CD4-positive, alpha-beta T cell treated with Interleukin-4 for 1 hour (primary cell): ENCODE data around the gene TMOD1.
"Not testable (repeated sequence)": the region's sequence is repeated elsewhere in the genome, so short reads cannot be mapped to it uniquely, and the experiment has no call there.

ENCODE experiments used
- DNase-seq, 2 donors: peaks; one replicate each; pipeline ENCODE4 v3.0.0-alpha.2; 2020 to 2022

TMOD1 gene

DNA sequence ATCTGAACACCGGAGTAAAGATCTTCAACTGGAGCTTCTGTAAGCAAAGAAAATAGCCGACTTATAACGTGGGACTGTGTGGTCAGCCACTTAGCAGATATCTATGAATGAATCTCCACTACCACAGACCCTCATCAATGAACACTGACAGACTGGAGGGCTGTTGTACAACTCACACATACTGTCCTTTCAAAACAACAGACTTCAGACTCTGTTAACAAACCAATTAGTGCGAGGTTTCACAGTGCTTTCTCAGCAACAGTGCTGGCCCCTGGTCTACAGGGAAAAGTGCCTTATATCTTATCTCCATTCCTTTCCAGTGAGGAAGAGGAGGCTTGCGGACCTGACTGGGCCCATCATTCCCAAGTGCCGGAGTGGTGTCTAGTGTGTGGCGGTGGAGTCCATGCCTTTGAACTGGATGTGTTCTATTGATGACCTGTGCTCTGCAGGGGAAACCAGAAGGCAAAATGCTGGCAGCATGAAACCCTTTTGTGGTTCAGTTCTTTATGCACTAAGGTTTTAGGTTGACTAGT lies 97.9 kb downstream of the TMOD1 start:
- no peak for DNase-seq

DNA sequence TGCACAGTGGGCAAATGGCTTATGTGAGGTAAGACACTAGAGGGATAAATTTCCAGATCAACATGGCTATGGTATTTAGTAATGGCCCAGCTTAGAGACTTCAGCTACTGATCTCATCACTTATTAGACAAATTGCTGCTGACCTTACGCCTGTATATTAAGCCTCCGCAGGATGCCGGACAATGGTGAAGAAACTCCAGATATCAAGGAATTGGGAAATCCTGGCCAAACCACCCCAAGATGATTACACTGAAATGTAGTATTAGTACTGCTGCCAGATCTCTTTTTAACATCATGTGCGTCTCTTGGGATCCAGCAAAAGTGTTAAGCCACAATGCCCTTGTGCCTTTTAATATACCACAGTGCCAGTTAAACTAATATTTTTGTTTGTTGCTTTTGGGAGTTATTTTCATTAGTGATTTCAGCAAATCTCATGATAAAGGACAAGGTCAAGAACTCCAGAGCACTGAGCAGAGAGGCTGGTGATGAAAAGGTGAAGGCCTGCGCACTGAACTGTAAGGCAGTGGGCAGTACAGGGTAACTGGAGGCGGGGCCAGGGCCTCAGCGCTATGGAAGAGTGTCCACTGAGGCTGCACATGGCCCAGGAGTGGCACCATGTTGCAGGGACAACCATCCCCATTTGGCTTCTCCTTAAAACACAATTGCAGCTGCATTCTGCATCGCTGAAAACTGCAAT lies 99.2 kb downstream of the TMOD1 start:
- DNase-seq: no peak

DNA sequence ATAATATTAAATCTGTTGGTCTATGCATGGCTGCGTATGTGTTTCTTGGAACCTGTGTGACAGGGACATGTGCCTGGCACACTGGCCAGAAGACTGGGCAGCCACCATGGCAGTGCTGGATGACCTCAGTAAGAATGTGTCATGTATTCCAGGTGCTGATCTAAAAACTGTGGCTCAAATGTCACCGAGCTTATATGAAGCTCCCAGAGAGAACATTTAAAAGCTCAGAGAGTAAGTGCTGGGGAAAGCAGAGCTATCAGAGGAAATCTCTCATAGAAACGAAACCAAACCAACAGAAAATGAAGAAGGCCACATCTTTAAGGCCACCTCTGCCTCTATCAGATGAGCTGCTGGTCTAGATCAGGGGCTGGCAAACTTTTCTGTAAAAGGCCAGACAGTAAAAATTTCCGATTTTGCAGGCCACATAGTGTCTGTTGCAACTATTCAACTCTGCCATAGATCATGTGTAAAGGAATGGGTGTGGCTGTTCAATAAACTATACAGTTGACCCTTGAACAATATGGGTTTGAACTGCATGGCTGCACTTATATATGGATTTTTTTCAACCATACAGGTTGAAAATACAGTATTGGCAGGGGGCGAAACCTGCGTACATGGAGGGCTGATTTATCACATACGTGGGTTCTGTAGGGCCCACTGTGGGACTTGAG lies 99.9 kb downstream of the TMOD1 start:
- no peak for DNase-seq

DNA sequence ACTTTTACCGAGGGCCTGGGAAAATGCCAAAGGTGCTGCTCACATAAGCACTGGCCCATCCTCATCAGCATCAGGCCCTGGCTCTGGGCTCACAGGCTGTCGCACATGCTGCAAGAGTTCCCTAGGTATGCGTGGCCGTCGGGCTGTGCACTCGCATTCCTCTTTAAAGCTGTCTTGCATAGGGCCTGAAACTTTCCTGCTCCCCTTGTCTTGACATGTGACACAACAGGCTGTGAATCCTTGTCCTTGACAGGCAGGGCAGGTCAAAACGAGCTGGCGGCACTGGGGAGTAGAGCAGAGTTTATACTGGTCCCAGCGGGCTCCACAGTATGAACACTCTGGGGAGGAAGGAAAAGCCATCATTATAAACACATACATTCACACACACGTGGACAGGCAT lies 101.0 kb downstream of the TMOD1 start:
- DNase-seq: no peak

DNA sequence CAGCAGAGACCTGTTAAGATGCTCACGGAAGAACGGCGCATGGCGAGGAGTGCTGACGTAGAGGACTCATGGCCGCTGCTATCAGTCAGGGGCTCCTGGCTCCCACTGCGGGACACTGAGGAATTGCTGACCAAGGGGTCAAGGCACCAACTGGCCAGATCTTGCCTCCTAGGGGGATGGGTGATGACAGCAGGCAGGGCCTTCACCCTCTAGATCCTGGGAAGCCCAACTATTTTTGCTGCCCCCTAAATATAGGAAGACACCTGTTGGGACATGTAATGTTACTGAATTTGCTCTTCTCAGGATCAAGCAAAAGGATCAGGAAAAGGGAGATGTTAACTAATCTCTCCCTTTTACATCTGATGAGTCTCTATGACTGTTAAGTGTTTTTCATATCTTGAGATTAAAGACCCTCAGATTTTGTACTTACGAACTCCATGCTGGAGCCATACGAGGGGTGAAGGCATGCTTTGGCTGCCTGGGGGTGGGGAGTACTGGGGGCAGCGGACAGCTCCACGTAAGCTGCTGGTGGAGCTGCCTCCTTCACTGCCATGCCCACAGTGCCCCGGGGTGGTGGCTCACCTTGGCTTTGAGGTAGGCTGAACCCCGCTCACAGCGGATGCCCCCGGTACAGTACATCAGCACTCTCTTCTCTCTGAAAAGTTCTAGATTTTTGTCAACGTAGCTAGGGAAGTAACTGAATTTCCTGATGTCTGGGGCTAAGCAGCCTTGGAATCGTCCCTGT lies 103.6 kb downstream of the TMOD1 start:
- DNase-seq: no peak

DNA sequence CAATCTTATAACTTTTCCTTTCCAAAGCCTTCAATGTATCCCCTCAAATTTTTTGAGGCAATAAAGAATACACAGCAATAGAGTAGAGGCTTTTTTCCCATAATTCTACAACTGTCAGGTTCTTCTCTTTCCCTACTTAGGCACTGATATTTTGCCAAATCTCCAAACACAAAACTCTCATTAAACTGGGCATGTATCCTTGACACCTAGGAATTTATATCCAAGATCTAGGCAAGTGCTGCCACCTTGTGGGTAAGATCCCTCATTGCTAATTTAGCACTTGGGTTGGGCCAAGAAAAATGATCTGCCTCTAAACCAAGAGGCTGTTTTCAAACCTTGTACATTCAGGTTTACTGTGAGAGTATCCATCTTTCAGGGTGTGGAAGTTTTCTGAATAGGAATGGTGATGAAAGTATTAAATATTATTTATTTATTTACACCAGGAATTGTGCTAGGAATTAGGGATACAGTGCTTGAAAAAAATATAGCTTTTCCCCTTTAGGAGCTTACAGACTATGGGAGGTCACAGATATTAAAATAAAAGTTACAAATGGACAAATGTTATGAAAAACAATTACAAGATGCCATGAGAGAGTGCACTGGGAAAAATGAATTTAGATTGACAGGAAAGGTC lies 114.1 kb downstream of the TMOD1 start:
- peak; percentile 58 to 72 for DNase-seq

DNA sequence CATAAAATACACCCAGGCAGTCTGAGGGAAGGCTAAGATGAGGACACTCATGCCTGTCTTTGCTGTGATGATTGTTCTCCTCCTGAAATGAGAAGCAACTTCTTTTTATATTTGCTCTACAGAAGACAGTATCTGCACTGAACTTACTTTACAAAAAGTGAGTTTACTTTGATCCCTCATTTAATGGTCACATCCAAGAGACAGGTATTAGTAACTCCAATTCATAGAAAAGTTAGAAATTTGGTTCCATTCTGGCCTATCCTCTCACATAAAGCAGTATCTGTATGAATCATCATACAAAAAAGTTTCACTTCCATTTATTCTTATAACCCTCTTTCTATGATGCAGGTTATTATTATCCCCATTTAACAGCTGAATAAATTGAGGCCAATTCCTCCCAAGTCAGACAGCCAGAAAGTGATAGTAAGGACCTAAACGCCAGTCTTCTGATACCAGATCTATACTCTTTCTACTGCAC lies 116.5 kb downstream of the TMOD1 start:
- no peak for DNase-seq

DNA sequence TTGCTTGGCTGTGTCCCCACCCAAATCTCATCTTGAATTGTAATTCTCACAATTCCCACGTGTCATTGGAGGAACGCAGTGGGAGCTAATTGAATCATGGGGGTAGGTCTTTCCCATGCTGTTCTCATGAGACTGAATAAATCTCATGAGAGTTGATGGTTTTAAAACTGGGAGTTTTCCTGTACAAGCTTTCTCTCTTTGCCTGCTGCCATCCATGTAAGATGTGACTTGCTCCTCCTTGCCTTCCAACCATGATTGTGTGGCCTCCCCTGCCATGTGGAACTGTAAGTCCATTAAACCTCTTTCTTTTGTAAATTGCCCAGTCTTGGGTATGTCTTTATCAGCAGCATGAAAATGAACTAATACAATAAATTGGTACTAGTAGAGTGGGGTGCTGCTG lies 118.6 kb downstream of the TMOD1 start:
- not testable (repeated sequence) for DNase-seq

DNA sequence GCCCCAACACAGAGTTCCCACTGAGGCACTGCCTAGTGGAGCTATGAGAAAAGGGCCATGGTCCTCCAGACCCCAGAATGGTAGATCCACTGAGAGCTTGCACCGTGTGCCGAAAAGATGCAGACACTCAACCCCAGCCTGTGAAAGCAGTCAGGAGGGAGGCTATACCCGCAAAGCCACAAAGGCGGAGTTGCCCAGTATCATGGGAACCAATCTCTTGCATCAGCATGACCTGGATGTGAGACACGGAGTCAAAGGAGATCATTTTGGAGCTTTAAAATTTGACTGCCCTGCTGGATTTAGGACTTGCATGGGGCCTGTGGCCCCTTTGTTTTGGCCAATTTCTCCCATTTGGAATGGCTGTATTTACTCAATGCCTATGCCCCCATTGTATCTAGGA lies 121.0 kb downstream of the TMOD1 start:
- not testable (repeated sequence) for DNase-seq

DNA sequence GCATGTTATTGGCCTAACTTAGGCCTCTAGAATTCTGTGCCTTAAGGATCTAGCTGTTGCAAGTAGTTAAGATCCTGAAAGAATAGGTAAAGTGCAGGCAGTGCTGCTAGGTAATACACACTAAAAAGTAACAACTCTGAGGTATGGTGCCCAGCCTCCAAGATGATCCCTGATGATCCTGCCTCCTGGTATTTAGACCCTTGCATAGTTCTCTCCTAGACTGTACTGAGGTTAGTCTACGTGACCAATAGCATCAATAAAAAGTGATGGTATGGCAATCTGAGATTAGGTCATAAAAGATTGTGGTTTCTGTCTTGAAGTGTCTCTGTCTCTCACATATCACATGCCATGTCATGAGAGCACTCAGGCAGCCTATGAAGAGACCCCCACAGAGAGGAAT lies 122.5 kb downstream of the TMOD1 start:
- no peak for DNase-seq

DNA sequence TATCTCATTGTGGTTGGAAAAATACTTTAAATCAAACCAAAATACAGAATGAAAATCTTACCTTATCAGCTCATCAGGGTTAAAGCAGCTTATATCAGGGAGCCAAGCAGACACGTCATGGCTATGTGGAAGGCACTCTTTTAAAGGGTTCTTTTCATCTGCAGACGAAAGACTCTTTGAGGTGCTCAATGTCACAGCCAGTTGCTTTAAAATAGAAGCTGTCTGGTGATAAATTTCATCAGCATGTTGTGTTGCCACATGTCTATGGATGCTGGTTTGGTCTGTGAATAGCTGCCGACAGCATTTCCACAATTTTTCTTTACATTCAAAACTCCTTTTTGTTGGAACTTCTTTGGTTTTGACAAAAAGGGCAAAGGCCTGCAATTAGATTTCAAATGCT lies 124.2 kb downstream of the TMOD1 start:
- DNase-seq: no peak

DNA sequence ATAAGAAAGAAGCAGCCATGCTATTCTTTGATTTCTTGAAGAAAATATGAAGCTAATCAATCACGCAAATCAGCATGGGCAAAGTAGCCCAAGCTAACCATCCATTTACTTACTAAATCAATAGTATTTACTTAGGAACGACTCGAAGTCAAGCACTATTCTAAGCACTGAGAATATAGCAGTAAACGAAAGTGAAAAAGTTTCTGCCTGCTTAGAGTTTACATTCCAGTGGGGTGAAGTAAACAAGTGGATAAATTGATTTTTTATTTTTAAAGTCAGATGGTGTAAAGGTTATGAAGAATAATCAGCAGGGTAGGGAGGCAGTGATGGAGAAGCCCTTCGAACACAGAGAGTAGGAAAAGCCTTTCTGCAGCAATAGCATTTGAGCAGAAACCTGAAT lies 126.2 kb downstream of the TMOD1 start:
- no peak for DNase-seq

DNA sequence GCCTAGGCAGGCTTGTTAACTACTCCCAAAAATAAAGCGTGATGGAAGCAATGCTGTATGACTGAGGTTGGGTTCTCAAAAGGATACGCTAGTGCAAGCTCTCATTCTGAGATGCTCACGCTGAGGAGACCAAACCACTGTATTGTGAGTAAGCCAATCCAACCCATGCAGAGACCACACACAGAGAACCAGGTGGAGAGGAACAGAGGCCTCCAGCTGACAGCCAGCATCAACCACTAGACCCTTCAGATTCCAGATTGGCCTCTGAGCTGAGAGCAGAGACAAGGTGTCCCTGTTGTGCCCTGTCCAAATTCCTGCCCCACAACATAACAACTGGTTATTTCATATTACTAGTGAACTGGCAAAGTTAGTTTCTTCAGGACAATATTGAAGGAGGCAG lies 127.2 kb downstream of the TMOD1 start:
- DNase-seq: no peak

DNA sequence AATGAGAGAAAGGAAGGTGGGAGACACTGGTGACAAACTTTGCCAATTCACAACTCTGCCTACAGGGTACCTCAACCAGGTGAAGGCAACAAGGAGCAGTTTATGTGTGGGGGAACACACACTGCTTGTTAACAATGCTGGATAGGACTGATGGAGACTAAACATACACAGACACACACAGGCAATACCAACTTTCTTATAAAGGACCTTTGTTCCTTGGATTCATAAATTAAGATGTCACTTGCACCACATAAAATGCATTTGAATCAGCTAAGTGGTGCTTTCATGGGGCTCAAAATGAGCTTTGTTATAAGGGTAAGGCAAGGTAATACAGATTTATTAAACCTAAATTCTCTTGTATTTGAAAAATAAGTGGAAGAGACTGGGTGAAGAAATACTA lies 127.7 kb downstream of the TMOD1 start:
- no peak for DNase-seq

DNA sequence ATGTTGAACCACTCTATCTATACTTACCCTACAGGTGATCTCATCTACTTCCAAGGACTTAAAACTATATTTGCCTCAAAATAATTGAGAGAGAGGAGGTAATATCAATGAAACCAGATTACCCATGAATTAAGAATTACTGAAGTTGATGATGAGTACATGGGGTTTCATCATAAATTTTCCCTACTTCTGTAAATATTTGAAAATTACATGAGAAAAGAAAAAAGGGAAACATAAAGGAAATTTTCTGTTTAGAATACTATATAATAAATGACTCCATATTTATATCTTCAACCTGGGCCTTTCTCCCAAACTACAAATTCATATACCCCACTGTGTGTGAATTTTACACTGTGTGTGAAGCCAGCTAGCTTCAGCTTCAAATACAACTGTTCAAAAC lies 129.1 kb downstream of the TMOD1 start:
- no peak for DNase-seq

DNA sequence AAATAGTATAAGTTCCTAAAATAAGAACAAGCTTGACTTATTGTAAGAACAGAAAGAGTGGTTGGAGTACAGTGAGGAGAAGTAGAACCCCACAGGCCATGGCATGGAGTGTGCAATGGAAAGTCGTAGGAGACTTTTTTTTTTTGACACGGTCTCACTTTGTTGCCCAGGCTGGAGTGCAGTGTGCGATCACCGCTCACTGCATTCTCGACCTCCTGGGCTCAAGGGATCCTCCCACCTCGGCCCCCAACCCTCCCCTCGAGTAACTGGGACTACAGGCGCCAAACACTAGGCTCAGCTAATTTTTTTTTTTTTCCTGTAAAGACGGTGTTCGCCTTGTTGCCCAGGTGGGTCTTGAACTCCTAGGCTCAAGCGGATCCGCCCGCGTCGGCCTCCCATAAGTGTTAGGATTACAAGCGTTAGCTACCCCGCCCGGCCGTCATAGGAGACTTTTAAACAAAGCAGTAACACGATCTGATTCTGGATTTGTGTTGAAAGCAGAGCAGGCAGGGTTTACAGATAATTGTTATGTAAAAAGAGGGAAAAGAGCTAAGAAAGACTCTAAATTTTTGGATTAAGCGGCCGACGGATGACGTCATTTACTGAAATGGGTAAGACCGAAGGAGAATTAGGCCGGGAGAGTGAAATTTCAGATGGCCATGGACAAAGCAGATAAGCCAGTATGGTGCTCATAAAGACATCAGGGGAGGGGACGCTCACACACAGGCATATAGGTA lies 130.9 kb downstream of the TMOD1 start:
- DNase-seq: peak; percentile 1 to 13

DNA sequence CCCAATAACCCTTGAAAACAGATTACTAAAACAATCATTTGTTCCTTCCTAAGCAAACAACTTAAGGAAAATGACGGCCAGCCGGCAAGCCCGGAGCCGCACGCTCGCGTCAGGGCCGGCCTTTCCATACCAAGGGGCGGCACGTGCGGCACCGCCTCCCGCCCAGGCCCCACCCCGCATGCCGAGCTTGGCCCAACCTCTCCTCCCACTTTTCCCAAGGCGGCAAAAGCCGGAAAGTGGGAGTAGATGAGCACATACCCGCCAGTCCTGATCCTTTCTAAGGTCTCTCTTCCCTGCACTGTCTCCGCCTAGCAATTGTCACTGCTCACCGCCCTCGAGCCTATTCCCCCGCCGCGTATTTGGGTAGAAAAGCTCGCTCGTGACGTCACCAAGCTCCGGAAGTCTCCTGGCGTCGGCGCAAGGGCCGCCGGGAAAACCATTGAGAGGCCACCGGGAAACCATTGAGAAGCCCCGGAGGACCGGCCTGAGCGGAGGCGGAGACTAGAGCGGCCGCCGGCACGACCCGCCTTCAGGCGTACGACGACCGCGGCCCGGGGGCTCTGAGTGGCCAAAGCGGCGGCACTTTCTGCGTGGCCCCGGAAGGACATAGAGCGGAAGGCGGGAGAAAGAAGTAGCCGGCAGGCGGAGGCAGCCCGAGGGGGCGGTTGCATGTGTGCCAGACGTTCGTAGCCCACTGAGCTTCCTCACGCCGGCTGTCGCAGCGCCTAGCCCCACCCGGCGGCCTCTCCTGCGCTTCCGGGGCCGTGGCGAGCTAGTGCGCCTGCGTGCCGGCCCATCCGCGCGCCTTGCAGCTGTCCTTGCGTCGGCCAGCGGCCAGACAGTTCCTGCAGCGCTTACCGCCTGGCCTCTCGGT lies 131.8 kb downstream of the TMOD1 start, which contains the start of the genes NCBP1 and TSTD2:
NCBP1 (plus strand) TSS at position 837 of the 874 bp plus-strand sequence. CDS start 61 bp downstream, outside the sequence.
TSTD2 (minus strand) TSS at position 384 of the 874 bp plus-strand sequence. CDS start 5,806 bp downstream, outside the sequence.
- peak; percentile 97 to 98 for DNase-seq

DNA sequence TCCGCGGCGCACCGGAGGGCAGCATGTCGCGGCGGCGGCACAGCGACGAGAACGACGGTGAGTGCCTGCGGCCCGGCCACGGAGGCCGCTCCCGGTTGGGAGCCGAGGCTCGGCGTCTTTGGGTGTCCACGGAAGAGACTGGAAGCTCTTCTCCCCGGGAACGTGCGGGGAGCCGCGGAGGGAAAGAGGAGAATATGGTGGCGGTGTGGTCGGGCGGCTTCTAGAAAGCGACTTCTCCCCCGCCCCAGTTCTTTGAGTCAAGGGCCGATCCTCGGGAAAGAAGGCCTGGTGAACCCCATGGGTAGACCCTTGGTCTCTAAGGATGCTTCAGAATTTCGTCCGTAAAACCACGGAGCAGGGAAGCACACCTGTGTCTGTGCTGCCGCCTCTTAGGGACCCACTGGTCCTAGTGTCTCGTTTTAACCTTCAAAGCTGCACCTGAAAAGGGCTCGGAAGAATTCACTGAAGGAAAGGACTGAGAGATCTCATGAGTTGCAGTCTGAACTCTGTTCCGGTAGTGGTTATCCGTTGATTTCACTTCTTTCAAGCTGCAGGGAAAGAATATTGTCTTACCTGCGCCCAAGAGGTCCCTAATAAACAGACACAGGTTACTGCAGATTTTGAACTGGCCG lies 132.5 kb downstream of the TMOD1 start:
- peak in 1 of 2 donors; percentile 26 for DNase-seq

DNA sequence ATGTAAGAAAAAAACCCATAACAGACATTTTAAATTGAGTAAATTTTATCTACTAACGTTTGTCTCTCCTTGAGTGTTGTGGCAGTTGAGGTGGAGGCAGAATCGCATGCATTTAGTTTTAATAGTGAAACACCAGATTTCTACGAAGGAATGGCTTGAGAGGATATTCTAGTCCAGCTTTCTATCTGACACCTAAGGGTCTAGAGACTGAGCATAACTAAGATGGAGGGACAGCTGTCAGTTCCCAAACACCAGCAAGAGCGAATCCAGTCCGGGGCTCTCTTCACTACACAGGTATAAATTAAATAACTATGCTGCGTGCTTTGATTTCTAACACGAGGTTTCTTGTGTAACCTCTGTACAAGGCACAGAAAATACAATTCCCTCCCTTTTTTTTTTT lies 133.6 kb downstream of the TMOD1 start:
- DNase-seq: no peak

DNA sequence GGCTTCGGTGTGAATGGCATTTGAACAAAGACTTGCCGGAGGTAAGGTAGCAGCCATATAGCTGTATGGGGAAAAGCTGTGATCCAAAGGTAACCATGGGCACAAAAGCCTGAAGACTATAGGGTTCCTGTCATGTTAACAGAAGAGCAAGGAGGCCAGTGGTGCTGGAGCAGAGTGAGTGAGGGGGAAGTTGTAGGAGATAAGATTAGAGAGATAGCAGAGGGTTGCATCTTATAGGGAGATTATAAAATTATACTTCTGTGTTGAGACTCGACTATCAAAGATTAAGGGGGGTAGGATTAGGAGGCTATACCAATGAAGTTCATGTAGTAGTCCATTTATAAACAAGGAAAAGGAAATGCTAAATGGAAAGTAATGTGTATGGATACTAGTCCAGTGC lies 135.4 kb downstream of the TMOD1 start:
- DNase-seq: no peak

DNA sequence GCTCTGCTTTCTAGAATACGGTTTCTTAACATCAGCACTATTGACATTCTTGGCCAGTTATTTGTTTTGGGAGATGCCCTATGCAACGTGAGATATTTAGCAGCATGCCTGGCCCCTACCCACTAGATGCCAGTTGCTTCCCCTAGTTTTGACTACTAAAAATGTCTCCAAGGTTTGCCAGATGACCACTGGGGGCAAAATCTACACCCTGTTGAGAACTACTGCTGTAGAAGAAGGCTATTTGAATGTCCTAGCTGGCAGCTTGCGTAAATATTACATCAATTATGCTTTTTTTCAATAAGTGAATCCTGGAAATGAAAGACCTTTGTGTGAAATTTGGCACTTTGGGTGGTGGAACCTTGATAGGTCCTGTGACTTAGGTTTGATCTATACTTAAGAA lies 137.2 kb downstream of the TMOD1 start:
- DNase-seq: no peak
